Breast epithelium (tissue), 3 donors: Measurements from ENCODE around the gene CHD5.

ENCODE experiments used
- POLR2A ChIP-seq: fragments of 450-650 bp; IDR thresholded peaks from one replicate; pipeline ENCODE4 v1.6.1; 2016; ENCODE audit warnings: antibody characterized with exemption, mild to moderate bottlenecking, moderate library complexity
- POLR2AphosphoS5 ChIP-seq, 3 donors: sonication (generic); formaldehyde crosslinking; IDR thresholded peaks; one replicate each; pipeline ENCODE4 v1.6.1; 2017; ENCODE audit warnings: antibody characterized with exemption in 3 of 3
- TF ChIP-seq, protein P1 (sequence below), 3 donors: fragments of 450-650 bp; IDR thresholded peaks; one replicate each; pipeline ENCODE4 v1.5.1; 2016 to 2017; ENCODE audit warnings: antibody characterized with exemption in 3 of 3, mild to moderate bottlenecking in 3 of 3, moderate library complexity in 3 of 3

DNA sequence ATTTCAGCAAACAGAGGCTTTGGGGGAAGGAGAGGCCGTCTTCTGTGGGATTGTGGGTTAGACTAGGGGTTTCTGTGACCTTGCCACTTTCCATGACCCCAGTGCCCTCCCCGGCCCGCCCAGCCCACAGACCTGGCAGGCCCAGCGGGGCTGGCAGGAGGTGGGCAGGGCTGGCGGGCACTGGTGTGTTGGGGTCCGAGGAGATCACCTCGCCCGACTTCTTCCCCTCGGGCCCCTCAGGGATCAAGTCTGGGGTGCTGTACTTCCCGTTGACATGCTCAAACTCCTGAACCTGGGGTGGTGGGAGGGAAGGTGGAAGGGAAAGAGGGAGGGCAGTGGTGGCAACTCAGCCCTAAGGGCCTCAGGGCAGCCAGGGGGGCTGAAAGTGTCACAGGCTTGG, 56.3 kb downstream of the CHD5 start:
- TF ChIP-seq, protein P1, sequence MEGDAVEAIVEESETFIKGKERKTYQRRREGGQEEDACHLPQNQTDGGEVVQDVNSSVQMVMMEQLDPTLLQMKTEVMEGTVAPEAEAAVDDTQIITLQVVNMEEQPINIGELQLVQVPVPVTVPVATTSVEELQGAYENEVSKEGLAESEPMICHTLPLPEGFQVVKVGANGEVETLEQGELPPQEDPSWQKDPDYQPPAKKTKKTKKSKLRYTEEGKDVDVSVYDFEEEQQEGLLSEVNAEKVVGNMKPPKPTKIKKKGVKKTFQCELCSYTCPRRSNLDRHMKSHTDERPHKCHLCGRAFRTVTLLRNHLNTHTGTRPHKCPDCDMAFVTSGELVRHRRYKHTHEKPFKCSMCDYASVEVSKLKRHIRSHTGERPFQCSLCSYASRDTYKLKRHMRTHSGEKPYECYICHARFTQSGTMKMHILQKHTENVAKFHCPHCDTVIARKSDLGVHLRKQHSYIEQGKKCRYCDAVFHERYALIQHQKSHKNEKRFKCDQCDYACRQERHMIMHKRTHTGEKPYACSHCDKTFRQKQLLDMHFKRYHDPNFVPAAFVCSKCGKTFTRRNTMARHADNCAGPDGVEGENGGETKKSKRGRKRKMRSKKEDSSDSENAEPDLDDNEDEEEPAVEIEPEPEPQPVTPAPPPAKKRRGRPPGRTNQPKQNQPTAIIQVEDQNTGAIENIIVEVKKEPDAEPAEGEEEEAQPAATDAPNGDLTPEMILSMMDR (IDR thresholded peaks at IDR 0.05), result no peak
- TF ChIP-seq POLR2AphosphoS5 (IDR thresholded peaks at IDR 0.05), result no peak
- no peak for TF ChIP-seq POLR2A
